A673 (cell line): ENCODE data around the gene PFKFB4. TPM values are rescaled to one million over a fixed set of nuclear protein-coding genes. Genes with fewer than 3 reads are reported as not detected.

Experiments used
- BruUV-seq: library from RNA; stranded (reverse); fragments of 400-500 nt; replicated peaks from 2 replicates; lab custom pipeline; 2021; lab: Mats Ljungman, UMichigan
- CTCF ChIA-PET: fragments of 300-600 bp; sonication (Branson Sonifier 250); formaldehyde crosslinking; loops from one replicate; lab custom pipeline; 2022; ENCODE audit warnings: antibody characterized with exemption; lab: Charles Lee
- POLR2A ChIA-PET: fragments of 300-600 bp; sonication (Branson Sonifier 250); formaldehyde crosslinking; loops from one replicate; lab custom pipeline; 2022; ENCODE audit warnings: antibody characterized with exemption; ENCODE audit not compliant: low non-redundant PET; lab: Charles Lee
- DNase-seq: peaks from one replicate; pipeline ENCODE4 v3.0.0-alpha.2; 2015; ENCODE audit warnings: low spot score
- H3K27ac ChIP-seq: fragments of 200-600 bp; sonication (generic); 2 replicates; pipeline ENCODE4 v1.5.1; 2016; ENCODE audit warnings: mixed run types, low read depth, mild to moderate bottlenecking, mixed read lengths, antibody characterized with exemption, low read length; ENCODE audit not compliant: poor library complexity, severe bottlenecking
- H3K27me3 ChIP-seq: fragments of 200-600 bp; sonication (generic); replicated peaks from 2 replicates; pipeline ENCODE4 v1.6.1; 2017; ENCODE audit warnings: mixed run types, low read depth, mild to moderate bottlenecking, mixed read lengths, antibody characterized with exemption, low read length; ENCODE audit not compliant: insufficient read depth, poor library complexity
- H3K36me3 ChIP-seq: fragments of 200-600 bp; sonication (generic); 2 replicates; pipeline ENCODE4 v1.6.1; 2016; ENCODE audit warnings: mixed run types, mild to moderate bottlenecking, mixed read lengths, antibody characterized with exemption, low read length; ENCODE audit not compliant: insufficient read depth, poor library complexity, severe bottlenecking
- H3K4me1 ChIP-seq: fragments of 200-600 bp; sonication (generic); 2 replicates; pipeline ENCODE4 v1.6.1; 2017; ENCODE audit warnings: mixed run types, mild to moderate bottlenecking, mixed read lengths, antibody characterized with exemption, low read length; ENCODE audit not compliant: insufficient read depth, poor library complexity, severe bottlenecking
- H3K4me3 ChIP-seq: fragments of 200-600 bp; sonication (generic); 2 replicates; pipeline ENCODE4 v1.5.1; 2016; ENCODE audit warnings: low read depth, mixed run types, mild to moderate bottlenecking, mixed read lengths, low read length; ENCODE audit not compliant: poor library complexity, severe bottlenecking
- H3K9me3 ChIP-seq: fragments of 200-600 bp; sonication (generic); 2 replicates; pipeline ENCODE4 v1.6.1; 2016; ENCODE audit warnings: mixed run types, low read depth, mild to moderate bottlenecking, mixed read lengths, antibody characterized with exemption, low read length; ENCODE audit not compliant: poor library complexity, severe bottlenecking
- CTCF ChIP-seq: fragments of 300-800, 200-600 bp; sonication (generic); conservative IDR thresholded peaks from 2 replicates; pipeline ENCODE4 v1.5.1; 2017; ENCODE audit warnings: low read depth, mild to moderate bottlenecking, antibody characterized with exemption, low read length, moderate library complexity, mixed read lengths
- EZH2 ChIP-seq: fragments of 200-600 bp; sonication (generic); IDR thresholded peaks from 2 replicates; pipeline ENCODE4 v1.6.1; 2017; ENCODE audit warnings: borderline replicate concordance, low read depth, mild to moderate bottlenecking, mixed read lengths, antibody characterized with exemption, low read length; ENCODE audit not compliant: poor library complexity, severe bottlenecking
- intact Hi-C: fragments of 100-400 bp; cut with micrococcal nuclease; formaldehyde crosslinking; loops from one replicate; pipeline ENCODE4 v1.10.0; 2022; ENCODE audit not compliant: unreplicated experiment
- total RNA-seq: library from RNA; stranded (reverse); gene quantifications from 2 replicates; pipeline ENCODE4 v1.2.3, GENCODE V29; 2021

PFKFB4 gene
- total RNA-seq, 1 experiment from 2014 or later, result 5.0 TPM

GRCh38 chr3:48477959-48478520 lies 78.6 kb downstream of the PFKFB4 start:
- H3K4me3 ChIP-seq, result no peak overlapping the region
- BruUV-seq, result no TSS peak
- POLR2A ChIA-PET, result no interaction called here
- no peak for DNase-seq
- H3K9me3 ChIP-seq, result no peaks in the 10 kb centered on the region
- H3K36me3 ChIP-seq, result no peaks in the 10 kb centered on the region
- H3K27me3 ChIP-seq, result no peaks in the 10 kb centered on the region
- intact Hi-C loops, result loop anchor here (10.0 kb wide), 1 partner anchor 67 kb away; no protein-coding TSS in a partner anchor
- TF ChIP-seq CTCF (no peak), EZH2 (no peak)
- H3K4me1 ChIP-seq, result peaks cover 6% of the 10 kb centered on the region
- CTCF ChIA-PET, result no interaction called here
- H3K27ac ChIP-seq, result no peak overlapping the region

- no peaks in the 10 kb centered on the region for H3K27me3 ChIP-seq
- H3K9me3 ChIP-seq, result no peaks in the 10 kb centered on the region
- DNase-seq, result no peak
- intact Hi-C loops, result loop anchor here (10.0 kb wide), 1 partner anchor 68 kb away; no protein-coding TSS in a partner anchor
- no TSS peak for BruUV-seq
- TF ChIP-seq CTCF (no peak), EZH2 (no peak)
- CTCF ChIA-PET, result interaction anchor here (0.6 kb wide), 1 partner anchor 37 kb away, joined by 5 read pairs; no protein-coding TSS in a partner anchor
- POLR2A ChIA-PET, result no interaction called here
- no peak overlapping the region for H3K4me3 ChIP-seq
- H3K4me1 ChIP-seq, result peaks cover 6% of the 10 kb centered on the region
- H3K36me3 ChIP-seq, result no peaks in the 10 kb centered on the region
- no peak overlapping the region for H3K27ac ChIP-seq
Observed at GRCh38 chr3:48476426-48477053, 80.1 kb downstream of the PFKFB4 start.

- DNase-seq, result no peak
- TF ChIP-seq CTCF (no peak), EZH2 (no peak)
- H3K27ac ChIP-seq, result no peak overlapping the region
- H3K9me3 ChIP-seq, result no peaks in the 10 kb centered on the region
- H3K27me3 ChIP-seq, result no peaks in the 10 kb centered on the region
- H3K4me3 ChIP-seq, result no peak overlapping the region
- H3K36me3 ChIP-seq, result no peaks in the 10 kb centered on the region
- H3K4me1 ChIP-seq, result peaks cover 6% of the 10 kb centered on the region
- intact Hi-C loops, result loop anchor here (10.0 kb wide), 1 partner anchor 70 kb away; no protein-coding TSS in a partner anchor
- CTCF ChIA-PET, result no interaction called here
- POLR2A ChIA-PET, result no interaction called here
- no TSS peak for BruUV-seq
Observed at GRCh38 chr3:48475188-48475587, 81.4 kb downstream of the PFKFB4 start.
